Activated naive CD8-positive, alpha-beta T cell treated with anti-CD3 and anti-CD28 coated beads, Interleukin-2, amount 50 U/mL, for 16 hours (primary cell): ENCODE data around the gene RAD54L2.
"Not testable (repeated sequence)": the region's sequence is repeated elsewhere in the genome, so short reads cannot be mapped to it uniquely, and the experiment has no call there.

Experiments
- DNase-seq: peaks from one replicate; pipeline ENCODE4 v3.0.0-alpha.2; 2020; ENCODE audit warnings: low read depth, low spot score

The RAD54L2 gene

DNA sequence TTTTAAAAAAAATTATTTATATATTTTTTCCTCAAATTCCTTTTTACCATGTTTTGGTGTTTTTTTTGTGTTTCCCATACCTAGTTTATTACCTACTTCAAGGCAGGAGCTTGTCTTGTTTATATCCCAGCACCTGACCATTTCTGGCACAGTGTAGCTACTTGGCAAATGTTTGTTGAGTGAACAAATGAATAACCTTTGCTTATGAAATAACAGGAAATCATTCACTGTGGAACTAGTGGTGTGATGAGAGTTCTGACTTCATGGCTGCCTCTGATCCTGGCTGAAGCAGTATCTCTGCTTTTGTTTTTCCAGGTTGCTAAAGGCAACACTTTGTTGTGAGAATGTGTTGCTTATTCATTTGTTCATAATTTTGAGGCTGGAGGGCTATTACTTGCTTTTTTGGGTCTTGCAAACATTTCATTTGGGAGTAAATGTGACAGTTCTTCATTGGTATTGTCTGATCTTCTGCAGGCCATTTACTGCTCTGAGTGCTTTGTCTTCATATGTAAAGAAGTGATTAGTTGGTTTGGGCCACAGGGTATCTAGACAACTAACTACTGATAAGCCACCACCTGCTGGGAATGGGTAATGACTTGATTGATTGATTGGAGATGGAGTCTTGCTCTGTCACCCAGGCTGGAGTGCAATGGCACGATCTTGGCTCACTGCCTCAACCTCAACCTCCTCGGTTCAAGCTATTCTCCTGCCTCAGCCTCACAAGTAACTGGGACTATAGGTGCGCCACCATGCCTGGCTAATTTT is 5.7 kb downstream of the RAD54L2 start:
- DNase-seq, result no peak

DNA sequence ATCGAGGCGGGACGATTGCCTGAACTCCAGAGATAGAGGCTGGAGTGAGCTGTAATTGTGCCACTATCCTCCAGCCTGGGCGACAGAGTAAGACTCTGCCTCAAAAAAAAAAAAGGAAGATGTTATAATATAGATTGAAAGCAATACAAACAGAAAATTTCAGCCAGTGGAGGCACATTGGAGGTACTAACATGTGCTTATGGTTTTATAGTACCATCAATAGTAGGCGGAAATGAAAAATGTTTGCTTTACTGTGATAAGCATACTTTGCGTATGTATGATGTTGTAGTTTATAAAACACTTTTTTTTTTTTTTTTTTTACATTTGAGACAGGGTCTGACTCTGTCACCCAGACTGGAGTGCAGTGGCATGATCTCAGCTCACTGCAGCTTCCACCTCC is 8.8 kb downstream of the RAD54L2 start:
- DNase-seq, result no peak

DNA sequence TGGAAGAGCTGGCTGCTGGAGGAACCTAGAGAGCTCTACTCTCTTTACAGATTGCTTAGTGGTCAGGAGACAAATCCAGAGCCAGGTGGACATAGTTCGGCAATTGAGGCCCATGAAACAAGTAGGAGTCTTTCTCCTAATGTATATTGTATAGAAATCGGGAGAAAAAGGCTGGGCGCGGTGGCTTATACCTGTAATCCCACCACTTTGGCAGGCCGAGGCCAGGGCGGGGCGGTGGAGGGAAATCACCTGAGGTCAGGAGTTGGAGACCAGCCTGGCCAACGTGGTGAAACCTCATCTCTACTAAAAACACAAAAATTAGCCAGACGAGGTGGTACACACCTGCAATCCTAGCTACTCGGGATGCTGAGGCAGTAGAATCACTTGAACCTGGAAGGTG is 10.8 kb downstream of the RAD54L2 start:
- DNase-seq, result no peak

DNA sequence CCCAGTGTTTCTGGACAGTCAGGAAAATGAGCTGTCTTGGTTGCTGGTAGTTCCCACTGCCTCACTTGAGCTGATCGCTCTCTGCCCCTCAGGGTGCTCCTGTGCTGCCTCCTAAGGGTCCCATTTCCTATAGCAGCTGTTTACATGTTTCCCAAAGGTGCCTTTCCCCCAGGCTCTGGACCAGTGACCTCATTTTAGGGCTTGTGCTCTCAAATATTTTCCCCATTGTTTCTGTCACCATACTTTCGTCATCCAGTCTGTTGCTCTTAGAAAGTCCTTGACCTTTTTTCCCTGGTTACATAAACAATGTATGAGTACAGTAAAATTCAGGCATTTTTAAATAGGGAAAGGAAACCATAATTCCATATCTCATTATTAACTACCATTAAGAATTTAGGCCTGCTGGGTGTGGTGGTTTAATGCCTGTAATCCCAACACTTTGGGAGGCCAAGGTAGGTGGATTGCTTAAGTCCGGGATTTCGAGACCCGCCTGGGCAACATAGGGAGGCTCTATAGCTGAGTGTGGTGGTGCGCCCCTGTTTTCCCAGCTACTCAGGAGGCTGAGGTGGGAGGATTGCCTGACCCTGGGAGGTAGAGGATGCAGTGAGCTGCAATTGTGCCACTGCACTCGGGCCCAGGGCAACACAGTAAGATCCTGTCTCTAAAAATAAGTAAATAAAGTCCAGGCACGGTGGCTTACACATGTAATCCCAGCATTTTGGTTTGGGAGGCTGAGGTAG is 11.7 kb downstream of the RAD54L2 start:
- DNase-seq, result no peak

GRCh38 chr3:51557993-51558392 is 19.5 kb downstream of the RAD54L2 start:
- DNase-seq, result no peak

- DNase-seq, result no peak
Observed at GRCh38 chr3:51559411-51559888, 20.9 kb downstream of the RAD54L2 start.

- no peak for DNase-seq
Observed at GRCh38 chr3:51559961-51560360, 21.4 kb downstream of the RAD54L2 start.

DNA sequence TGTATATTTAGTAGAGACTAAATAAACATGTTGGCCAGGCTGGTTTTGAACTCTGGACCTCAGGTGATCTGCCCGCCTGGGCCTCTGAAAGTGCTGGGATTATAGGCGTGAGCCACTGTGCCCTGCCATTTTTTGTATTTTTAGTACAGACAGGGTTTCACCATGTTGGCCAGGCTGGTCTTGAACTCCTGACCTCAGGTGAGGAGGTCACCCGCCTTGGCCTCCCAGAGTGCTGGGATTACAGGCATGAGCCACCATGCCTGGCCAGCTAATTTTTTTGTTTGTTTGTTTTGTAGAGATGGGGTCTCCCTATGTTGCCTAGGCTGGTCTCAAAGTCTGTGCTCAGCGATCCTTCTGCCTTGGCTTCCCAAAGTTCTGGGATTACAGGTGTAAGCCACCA is 23.9 kb downstream of the RAD54L2 start:
- not testable (repeated sequence) for DNase-seq

DNA sequence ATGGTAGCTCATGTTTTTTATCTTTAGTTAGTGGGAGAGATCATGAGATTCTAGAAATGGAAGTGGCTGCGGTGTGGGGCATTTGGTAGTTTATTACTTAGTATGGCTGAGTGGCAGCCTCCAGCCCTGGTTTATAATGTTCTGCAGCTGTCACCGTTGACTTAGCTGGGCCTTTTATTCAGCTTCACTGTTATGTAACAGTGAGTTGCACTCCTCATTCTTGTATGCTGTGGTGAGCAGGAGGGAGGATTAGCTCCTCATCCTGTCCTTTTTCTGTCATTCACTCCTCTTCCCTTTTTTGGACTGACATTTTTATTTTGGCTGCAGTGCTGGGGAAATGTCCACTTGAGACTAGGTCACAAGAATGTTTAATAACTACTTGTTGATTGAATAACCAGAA is 29.5 kb downstream of the RAD54L2 start:
- DNase-seq, result no peak

GRCh38 chr3:51568996-51569395 is 30.5 kb downstream of the RAD54L2 start:
- no peak for DNase-seq

- no peak for DNase-seq
Observed at GRCh38 chr3:51578238-51578637, 39.7 kb downstream of the RAD54L2 start.

DNA sequence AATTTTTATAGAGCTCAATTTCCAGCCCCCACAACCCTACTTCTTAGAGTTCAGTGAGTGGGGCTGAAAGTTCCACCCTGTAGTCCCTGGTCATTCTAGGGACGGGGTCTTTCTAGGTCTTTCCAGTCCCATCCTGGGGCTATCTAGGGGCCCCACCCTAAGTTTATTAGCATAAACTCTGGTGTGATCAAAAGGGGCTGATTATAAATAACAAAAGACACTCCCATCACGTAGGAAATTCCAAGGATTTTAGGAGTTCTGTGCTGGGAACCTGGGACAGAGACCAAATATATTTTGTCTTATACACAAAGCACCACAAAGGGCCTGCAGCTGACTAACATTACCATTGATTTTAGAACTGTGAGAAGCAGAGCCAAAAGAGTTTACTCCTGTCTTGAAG is 41.9 kb downstream of the RAD54L2 start:
- no peak for DNase-seq

DNA sequence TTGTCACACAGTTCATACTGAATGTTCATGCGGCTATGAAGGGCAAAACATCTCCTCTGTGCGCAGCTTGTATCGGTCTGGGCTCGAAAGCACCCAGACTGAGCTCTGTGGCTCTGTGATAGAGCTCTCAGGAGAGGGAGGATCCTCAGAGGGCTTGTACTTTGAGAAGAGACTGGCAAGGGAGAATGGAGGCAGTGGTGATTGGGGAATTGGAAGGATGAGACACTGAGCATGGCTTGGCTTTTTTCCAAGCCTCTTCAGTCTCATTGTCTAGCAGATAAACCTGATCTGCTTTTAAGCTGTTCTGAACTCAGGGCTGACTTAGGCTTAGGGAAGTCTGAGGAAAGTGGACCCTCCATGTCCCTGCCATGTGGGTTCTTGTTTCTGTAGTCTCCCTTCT is 43.0 kb downstream of the RAD54L2 start:
- no peak for DNase-seq

DNA sequence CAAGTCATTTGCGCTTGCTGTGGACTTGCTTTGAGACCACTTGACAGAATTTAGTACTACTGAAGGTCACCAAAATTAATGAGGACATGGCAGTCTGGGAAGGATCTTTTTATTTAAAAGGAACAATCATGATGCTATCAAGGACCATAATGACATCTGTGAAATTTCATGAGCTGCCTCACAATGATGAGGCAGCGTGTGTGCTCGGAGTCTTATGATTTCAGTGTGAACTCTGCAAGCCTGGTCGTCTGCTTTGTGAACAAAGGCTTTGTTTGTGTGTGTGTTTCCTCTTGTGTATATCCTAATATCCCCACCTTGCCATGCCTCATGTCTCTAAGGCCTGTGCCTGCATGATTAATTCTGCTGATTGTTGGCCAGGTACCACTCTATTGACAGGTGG is 46.7 kb downstream of the RAD54L2 start:
- no peak for DNase-seq

DNA sequence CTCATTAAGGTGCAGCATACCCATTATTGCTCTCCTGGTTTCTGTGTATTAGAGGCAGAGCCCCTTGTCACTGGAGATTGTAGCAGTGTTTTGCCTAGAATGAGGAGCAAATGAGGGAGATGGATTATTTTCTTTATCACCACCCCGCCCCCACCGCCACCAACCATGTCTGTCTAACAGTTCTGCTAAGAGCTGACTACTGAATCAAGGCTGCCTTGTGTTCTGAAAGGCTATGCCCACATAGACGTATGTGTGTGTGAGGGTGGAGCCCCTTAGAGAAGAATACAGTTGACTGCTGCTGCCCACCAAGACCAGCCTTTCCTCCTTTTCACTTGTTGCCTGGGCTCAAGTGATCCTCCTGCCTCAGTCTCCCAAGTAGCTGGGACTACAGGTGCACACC is 47.4 kb downstream of the RAD54L2 start:
- no peak for DNase-seq
